Measurements from ENCODE around the gene MTA3.

- TF ChIP-seq CTCF (IDR thresholded peaks at IDR 0.05; ENCODE audit: low read depth, low read length) = no peak
- TF ChIP-seq MYC (IDR thresholded peaks at IDR 0.05; ENCODE audit: low read depth, low read length) = no peak
- no peak for TF ChIP-seq MAX (IDR thresholded peaks at IDR 0.05; ENCODE audit: low read depth, low read length)
Observed at GRCh38 chr2:42569116-42569711, 782 bp downstream of the MTA3 start.

Measured in NB4 (cell line).